ENCODE results near the gene TSNAXIP1.

The TSNAXIP1 gene, protein sequence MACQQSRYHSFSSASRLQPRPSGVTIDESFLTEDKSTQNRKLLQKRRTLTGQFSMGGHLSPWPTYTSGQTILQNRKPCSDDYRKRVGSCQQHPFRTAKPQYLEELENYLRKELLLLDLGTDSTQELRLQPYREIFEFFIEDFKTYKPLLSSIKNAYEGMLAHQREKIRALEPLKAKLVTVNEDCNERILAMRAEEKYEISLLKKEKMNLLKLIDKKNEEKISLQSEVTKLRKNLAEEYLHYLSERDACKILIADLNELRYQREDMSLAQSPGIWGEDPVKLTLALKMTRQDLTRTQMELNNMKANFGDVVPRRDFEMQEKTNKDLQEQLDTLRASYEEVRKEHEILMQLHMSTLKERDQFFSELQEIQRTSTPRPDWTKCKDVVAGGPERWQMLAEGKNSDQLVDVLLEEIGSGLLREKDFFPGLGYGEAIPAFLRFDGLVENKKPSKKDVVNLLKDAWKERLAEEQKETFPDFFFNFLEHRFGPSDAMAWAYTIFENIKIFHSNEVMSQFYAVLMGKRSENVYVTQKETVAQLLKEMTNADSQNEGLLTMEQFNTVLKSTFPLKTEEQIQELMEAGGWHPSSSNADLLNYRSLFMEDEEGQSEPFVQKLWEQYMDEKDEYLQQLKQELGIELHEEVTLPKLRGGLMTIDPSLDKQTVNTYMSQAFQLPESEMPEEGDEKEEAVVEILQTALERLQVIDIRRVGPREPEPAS

DNA sequence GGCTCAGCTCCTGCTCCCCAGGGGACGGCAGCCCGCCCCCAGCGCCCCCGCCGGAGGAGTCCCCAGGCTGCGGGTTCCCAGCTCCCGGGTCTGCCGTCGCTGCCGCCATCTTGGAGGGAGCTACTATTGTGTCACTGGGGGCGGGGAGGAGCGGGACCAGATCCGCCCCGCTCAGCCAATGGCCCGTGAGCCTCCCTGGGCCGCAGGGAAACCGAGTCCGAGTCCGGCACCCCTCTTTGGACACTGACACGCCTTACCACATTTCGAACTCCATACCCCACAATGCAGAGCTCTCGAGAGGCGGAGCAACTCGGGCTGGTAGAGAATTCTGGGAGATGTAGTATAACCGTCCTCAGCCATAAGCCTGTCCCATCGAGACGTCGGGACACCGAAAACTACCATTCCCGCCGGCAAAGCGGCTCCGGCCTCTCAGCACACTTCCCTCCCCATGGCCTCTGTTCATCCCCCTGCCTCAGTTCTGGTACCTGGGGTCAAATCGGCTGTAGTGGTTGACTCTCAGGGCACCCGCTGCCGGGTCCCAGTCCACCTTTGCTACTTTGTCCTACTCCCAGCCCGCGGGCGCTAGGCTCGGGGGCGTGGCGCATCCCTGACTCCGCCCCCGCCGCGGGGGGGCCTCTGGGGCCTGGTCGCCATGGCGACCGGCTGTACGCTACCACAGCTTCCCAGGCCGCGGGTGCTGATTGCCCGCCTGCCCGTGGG, at the start of gene TSNAXIP1, which contains the start of gene RANBP10:
TSS of gene TSNAXIP1 (plus strand) at position 462 of the 720 bp plus-strand sequence. CDS start 261 bp downstream, outside the sequence.
TSS of gene RANBP10 (minus strand) at position 133 of the 720 bp plus-strand sequence. CDS start at position 109, 24 bp downstream.
- DNase-seq, result peak; percentile 94

DNA sequence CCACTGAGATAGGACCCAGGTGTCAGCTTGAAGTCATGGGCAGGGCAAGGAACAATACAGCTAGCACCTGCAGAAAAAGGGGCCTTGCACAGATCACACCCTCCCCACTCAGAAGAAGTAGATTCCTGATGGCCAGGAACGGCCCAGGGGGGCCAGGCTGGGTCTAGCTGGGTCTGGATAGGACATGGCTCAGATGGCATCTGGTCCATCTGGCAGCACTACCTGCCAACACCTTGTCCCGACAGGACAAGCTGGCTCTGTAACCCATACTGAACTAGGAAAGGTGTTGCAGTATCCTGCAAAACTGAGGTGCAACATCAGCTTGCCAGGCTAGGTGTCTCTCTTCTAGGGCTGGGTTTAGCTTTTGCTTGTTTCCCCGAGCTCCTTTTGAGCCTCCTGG, 48.7 kb upstream of the TSNAXIP1 start:
- no peak for DNase-seq

DNA sequence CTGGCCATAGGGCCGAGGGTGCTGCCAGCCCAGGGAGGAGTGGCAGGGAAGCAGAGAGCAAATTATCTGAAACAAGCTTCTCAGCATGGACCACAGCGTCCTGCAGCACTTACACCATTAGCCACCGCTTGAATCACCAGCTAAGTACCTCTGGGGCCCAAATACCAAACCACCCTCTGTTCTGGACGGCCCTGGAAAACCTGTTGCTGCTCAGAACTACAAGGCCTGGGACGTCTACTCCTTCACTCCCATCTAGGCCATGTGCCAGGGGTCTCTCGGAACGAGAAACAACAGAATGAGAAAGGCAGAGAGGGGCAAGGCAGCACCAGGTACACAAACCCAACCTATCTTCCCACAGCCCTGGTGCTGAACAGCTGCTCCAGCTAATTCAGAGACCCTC, 47.7 kb upstream of the TSNAXIP1 start:
- DNase-seq, result no peak

DNA sequence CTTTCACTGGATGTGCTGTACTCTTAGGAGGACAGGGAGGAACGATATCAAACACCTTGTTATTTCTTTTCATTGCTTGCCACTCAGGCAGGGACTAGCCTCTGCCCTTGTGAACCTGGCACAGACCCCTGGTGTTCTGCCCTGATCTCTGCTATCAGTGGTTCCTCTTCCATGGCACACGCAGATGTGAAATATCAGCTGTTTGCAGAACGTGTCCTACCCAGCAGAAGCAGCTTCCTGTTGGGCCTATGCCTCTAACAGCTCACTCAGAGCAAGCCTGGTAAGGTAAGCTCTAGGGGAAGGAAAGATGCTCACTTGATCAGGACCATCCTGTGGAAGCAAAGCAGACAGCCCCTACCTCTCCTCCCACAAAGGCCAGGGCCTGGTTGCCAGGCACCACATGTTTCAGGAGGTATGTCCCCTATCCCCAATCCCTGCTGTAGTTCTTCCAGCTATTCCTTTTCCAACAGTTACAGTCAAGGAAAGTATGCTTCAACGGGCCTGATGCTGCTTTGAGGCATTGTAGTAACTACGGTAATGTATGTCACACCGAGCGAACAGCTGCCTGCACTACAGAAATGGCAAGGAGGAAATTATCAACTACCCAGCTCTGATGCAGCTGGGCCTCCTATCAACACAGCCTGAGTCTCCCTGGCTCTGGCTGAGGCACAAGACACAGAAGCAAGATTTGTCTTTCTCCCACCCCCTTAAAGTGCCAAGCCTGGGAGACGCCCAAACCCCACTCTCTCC, 46.3 kb upstream of the TSNAXIP1 start:
- DNase-seq, result no peak

DNA sequence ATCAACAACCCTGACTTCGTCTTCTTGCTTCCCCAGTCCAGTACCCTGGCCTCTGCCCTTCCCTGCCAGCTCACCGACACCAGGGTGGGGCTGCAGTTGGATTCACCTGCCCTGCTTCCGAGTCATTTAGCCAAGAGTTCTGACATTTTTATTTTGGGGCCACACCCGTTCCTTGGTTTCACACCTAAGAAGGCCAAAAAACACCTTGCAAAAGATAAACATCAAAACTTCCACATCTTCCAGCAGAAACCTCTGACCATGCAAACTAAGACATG, 45.8 kb upstream of the TSNAXIP1 start:
- DNase-seq, result no peak

DNA sequence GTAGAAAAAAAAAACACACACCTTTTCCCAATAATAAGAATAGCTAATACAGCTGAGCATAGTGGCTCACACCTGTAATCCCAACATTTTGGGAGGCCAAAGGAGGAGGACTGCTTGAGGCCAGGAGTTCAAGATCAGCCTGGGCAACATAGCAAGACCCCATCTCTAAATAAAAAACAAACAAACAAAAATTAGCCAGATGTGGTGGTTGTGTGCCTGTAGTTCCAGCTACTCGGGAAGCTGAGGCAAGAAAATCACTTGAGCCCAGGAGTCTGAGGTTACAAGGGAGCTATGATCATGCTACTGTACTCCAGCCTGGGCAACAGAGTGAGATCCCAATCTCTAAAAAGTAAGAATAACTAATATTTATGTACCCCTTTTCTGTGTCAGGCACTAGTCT, 44.8 kb upstream of the TSNAXIP1 start:
- DNase-seq, result no peak

DNA sequence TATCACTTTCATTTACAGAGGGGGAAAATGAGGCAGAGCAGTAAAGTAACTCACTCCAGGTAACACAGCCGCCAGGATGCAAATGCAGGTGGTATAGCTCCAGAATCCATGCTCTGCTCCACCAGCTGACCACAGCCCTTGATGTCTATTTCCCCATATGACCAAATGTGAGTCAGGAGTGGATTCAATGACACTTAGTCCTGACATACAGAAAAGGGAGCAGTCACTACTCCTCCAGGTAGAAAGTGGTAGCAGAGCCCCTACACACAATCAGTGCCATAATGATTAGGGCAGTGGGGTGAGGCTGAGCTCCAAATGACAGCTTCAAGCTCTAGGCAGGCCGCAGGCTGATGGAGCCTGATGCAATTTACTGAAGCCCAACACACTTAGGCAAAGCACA, 44.3 kb upstream of the TSNAXIP1 start:
- DNase-seq, result no peak

DNA sequence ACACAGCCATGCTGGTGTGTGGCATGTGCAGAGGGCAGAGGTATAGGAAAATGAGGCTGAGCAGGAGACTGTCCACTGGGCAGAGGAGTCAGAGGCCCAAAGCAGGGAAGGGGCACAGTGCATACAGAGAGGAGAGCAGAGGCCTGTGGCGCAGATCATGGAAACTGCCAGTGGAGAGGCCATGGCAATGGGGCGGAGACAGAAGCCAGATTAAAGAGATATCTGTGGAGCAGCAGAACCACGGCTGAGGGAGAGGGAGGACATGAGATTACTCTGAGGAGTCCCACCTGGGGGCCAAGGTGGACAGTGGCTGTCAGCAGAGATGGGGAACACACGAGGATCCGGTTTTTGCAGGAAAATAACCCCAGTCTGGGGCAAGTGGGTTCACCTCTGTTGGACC, 43.6 kb upstream of the TSNAXIP1 start:
- no peak for DNase-seq

DNA sequence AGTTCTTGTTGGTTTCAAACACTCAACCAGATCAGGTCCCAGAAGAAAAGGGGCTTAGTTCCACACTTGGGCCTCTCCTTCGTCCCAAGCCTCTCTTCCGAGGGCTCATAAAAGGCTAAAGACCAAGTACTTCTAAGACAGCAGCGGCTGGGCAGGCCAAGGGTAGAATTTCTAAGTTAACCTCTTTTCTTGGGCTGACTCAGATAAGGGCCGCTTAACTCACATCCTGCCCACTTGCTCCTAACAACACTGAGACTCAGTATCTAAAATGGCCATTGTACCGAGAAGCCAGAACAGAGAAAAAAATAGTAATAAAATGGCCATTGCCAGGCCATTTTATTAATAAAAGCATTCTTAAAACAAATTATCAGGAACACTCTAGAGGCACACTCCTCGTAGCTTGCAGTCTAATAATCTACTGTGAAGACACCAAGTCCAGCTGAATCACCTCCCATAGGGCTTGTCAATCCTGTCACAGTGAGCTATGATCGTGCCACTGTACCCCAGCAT, 42.5 kb upstream of the TSNAXIP1 start:
- DNase-seq, result no peak

DNA sequence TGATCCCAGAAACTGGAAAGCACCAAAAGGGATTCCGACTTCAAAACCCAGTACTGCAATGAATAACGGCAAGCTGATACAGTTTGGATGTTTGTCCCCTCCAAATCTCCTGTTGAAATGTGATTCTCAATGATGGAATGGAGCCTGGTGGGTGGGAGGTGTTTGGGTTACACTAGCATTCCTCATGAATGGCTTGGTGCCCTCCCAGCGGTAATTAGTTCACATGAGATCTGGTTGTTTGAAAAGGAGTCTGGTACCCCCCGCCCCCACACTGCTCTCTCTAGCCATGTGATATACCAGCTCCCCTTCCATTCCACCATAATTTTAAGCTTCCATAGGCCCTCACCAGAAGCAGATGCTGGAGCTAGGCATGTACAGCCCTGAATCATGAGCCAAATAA, 40.4 kb upstream of the TSNAXIP1 start:
- no peak for DNase-seq

DNA sequence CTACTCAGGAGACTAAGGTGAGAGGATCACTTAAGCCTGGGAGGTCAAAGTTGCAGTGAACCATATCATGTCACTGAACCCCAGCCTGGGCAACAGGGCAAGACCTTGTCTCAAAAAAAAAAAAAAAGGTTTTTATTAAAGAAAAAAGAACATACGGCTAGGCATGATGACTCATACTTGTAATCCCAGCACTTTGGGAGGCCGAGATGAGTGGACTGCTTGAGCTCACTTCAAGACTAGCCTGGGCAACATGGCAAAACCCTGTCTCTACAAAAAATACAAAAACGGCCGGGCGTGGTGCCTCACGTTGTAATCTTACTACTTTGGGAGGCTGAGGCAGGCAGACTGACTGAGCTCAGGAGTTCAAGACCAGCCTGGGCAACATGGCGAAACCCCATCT, 38.7 kb upstream of the TSNAXIP1 start:
- DNase-seq, result no peak

DNA sequence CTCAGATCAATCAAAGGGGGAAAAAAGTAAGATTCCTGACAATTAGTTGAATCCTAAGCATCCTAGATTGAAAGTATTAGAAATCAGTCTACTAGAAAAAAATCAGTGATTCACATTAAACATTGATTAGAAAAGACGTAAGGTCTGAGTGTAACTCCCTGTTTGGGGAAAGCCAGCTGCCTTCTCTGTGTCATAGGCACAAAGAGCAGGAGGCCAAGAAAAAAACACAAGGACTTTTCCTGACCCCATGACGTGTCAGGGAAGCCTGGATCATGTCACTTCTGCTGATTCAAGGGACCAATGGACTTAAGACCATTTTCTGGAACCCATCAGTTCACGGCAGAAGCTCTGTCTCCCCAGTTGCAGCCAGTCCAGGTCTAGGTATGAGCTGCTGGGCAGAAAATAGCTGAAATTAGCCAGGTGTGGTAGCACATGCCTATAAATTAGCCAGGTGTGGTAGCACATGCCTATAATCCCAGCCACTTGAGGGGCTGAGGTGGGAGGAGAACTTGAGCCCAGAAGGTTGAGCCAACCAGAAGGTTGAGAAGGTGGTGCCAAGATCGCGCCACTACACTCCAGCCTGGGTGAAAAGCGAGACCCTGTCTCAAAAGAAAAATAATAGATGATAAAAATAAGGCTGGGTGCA, 36.2 kb upstream of the TSNAXIP1 start:
- DNase-seq, result no peak

DNA sequence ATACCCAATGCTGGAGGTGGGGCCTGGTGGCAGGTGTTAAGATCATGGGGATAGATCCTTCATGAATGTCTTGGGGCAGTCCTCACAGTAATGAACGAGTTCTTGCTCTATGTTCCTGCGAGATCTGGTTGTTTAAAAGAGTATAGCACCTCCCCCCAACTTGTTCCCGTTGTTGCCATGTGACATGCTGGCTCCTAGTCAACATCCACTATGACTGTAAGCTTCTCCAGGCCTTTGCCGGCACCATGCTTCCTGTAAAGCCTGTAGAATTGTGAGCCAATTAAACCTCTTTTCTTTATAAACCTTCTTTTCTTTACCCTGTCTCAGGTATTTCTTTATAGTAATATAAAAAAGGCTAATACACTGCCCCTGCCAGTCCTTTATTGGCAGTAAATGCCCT, 33.6 kb upstream of the TSNAXIP1 start:
- no peak for DNase-seq

DNA sequence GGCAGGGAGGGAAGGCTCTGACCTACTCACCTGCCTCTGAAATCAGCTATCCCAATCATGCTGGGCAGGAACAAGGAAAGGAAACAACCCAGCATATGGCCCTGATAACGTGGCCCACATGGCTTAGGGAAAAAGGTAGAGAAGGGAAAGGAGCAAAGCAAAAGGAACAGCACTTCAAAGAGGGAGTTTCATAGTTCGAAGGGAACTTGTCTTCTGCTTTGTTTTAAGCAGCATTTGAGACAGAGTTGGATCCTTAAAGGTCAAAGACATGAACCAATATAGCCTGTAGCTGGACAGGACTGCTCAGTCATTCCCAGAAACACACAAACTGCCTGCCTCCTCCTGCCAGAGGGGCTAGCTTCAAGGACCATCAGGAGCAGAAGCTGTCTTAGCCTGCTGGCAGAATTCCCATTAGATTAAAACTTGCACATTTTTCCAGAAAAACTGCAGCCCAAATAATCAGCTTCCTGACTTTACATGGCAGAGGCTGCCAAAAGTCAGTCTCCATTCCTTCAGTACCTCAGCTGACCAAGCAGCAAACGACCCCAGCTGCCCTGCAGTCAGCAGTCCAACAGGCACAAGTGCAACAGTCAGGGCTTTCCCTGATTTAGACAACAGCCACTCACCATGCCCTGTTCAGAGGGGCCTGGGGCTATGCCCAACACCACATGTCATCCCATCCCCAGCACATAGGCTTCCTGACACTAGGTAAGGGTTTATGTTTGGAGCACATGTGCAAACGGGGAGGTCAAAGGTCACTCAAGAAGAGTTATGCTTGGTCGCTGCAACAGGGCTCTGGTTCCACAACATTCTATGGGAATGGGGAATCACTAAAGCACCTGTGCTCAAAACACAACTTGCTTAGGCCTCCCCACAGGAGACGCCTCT, 32.9 kb upstream of the TSNAXIP1 start:
- no peak for DNase-seq

DNA sequence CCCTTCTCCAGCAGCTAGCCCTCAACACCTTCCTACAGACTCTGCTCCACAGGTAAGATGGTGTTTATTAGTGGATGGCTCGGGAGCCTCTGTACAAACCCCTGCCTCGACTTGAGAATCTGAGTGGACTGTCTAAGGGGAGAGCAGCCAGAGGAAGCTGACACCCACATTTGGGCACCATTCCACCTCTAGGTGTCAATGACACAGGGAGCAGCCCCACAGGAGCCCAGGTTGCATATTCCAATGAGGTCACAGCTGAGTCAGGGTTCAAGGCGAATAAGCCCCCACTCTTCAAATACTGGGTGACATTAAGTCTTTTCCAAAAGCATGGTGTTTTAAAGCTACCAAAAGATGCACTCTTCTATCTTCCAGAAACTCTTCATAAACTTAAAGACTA, 32.2 kb upstream of the TSNAXIP1 start:
- no peak for DNase-seq

DNA sequence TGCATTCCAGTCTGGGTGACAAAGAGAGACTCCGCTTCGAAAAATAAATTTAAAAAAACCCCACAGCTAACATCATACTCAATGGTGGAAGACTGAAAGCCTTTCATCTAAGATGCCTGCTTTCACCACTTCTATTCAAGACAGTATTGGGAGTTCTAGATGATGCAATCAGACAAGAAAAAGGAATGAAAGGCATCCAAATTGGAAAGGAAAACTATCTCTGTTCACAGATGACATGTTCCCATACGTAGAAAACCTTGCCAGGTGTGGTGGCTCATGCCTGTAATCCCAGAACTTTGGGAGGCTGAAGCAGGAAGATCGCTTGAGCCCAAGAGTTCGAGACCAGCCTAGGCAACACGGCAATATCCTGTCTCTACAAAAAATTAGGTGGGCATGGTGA, 31.4 kb upstream of the TSNAXIP1 start:
- DNase-seq, result no peak

DNA sequence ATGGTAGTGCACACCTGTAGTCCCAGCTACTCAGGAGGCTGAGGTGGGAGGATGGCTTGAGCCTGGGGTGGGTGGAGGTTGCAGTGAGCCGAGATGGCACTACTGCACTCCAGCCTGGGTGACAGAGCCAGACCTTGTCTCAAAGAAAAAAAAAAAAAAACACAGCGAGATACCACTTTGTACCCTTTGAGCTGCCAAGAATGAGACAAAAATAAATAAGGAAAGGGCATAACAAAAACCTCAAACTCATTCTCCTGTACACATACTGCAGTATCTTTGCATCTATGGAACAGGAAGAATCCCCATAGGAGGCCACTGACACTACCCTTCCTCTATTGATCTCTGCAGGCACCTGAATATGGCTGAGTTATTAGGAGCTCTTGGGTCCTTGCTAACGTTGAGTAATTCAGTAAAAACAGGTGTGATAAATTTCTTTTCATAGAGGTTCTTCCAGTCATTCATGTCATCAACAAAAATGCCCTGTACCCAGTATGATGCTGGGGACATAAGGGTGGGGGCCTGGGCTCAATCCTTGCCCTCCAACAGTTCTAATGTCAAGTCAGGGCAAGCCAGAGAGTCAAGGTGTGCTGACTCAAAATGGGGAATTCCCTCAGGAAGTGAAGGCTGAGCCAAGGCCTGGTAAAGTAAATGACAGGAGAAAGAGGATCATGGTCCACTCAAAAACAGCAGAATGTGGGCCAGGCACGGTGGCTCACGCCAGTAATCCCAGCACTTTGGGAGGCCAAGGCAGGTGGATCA, 27.3 kb upstream of the TSNAXIP1 start:
- DNase-seq, result no peak

DNA sequence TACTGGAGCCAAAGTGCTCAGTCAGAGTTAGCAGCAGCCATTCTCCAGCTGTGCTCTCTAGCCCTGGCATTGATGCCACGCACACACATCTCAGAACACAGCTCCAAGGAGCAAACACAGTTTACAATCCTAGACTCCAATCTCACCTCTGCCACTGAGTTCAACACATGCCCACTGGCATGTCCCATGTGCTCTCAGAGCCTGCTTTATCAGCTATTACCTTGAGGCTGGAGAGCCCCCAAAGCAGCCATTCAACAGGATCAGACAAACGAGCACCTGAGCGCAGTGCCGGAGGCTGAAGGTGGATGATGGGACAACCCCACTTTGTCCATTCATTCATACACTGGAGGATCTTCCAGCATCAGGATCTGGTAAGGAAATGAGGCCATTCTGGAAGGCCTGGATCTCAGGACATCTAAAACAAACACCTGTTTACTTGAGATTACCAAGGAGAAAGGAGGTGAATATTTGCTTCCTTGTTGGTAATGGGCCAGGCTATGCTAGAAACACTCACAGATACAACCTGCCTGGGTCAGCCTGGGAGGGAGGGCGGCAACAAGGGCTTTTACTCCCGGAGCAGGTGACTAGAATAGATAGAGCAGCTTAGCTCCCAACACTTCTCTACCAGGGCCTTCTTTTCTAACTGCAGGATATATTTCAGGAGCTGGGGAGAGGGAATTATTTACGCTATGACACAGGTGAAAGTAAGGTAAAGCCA, 25.7 kb upstream of the TSNAXIP1 start:
- no peak for DNase-seq

DNA sequence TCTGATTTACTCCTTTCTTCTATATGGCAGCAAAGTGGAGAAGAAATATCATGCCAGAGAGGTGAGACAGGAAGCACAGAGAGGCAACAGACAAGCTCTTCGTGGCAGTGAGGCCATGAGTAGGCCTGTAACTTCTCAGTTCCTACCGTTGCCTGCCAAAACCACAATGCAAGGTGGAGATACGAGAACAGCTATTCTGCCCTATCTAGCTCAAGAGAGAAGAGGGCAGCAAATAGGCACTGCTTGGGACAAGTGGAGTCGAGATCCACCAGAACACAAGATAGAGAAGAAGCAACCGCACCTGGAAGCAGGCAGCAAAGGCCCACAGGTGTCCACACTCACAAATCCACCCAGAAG, 25.1 kb upstream of the TSNAXIP1 start:
- DNase-seq, result no peak
